Endodermal cell (in vitro differentiated cells): ENCODE measurements around the gene MAPT. TPM values are rescaled to one million over a fixed set of nuclear protein-coding genes. Genes with fewer than 3 reads are reported as not detected.

Source experiments
- DNase-seq: peaks from one replicate; pipeline ENCODE4 v3.0.0-alpha.2; 2017
- H3K27ac ChIP-seq: 2 replicates; pipeline ENCODE4 v1.5.1; 2013; ENCODE audit warnings: mild to moderate bottlenecking, low read depth, low read length, moderate library complexity
- H3K27me3 ChIP-seq: 2 replicates; pipeline ENCODE4 v1.6.1; 2013; ENCODE audit warnings: mild to moderate bottlenecking, low read length, moderate library complexity; ENCODE audit not compliant: insufficient read depth, control insufficient read depth, poor library complexity, severe bottlenecking
- H3K36me3 ChIP-seq: 2 replicates; pipeline ENCODE4 v1.7.0; 2013; ENCODE audit warnings: mild to moderate bottlenecking, low read length, moderate library complexity; ENCODE audit not compliant: control insufficient read depth, insufficient read depth
- H3K4me1 ChIP-seq: one replicate; pipeline ENCODE4 v1.7.0; 2013; ENCODE audit warnings: low read length; ENCODE audit not compliant: control insufficient read depth, insufficient read depth
- H3K4me3 ChIP-seq: 2 replicates; pipeline ENCODE4 v1.5.1; 2013; ENCODE audit warnings: mild to moderate bottlenecking, low read length, moderate library complexity
- H3K9ac ChIP-seq: 2 replicates; pipeline ENCODE4 v1.6.1; 2013; ENCODE audit warnings: mild to moderate bottlenecking, low read length, moderate library complexity; ENCODE audit not compliant: poor library complexity, severe bottlenecking; ENCODE audit errors: extremely low read depth
- H3K9me3 ChIP-seq: 2 replicates; pipeline ENCODE4 v1.6.1; 2013; ENCODE audit warnings: mild to moderate bottlenecking, low read length, moderate library complexity; ENCODE audit not compliant: control insufficient read depth
- H3K27ac Mint-ChIP-seq: 2 replicates; pipeline ENCODE4 v1.8.0; 2020; ENCODE audit warnings: mixed read lengths
- H3K27me3 Mint-ChIP-seq: 2 replicates; pipeline ENCODE4 v1.8.0; 2021; ENCODE audit warnings: mild to moderate bottlenecking, mixed read lengths; ENCODE audit not compliant: insufficient read depth
- H3K36me3 Mint-ChIP-seq: 2 replicates; pipeline ENCODE4 v1.8.0; 2020; ENCODE audit warnings: low read depth, mixed read lengths
- H3K4me1 Mint-ChIP-seq: 2 replicates; pipeline ENCODE4 v1.8.0; 2020; ENCODE audit warnings: mixed read lengths
- H3K4me3 Mint-ChIP-seq: 2 replicates; pipeline ENCODE4 v1.8.0; 2020; ENCODE audit warnings: mild to moderate bottlenecking, moderate library complexity, mixed read lengths
- H3K9me3 Mint-ChIP-seq: 2 replicates; pipeline ENCODE4 v1.8.0; 2020; ENCODE audit warnings: mild to moderate bottlenecking, mixed read lengths
- CTCF ChIP-seq: fragments of 200-600 bp; sonication (generic); conservative IDR thresholded peaks from 2 replicates; pipeline ENCODE4 v1.5.0; 2021; ENCODE audit warnings: antibody characterized with exemption, mild to moderate bottlenecking
- WGBS, 2 experiments: methylation state at CpG; one replicate each; pipeline versions ENCODE4 v1.1.5 to v1.1.7; 2013; ENCODE audit warnings: missing lambda C conversion rate in 2 of 2, mixed read lengths in 1 of 2; ENCODE audit not compliant: insufficient coverage in 1 of 2, insufficient read length in 1 of 2; 5-methylcytosine and 5-hydroxymethylcytosine counted together
- total RNA-seq, 2 donors: library from RNA; stranded (reverse); fragmentation: NEBNext Ultra II Directional in 1 of 2; extraction: Animal tissue kit (Norgen Biotek cat#: 25700) in 1 of 2; gene quantifications; 2 replicates in 1 of 2; 3 replicates in 1 of 2; pipeline ENCODE4 v1.2.1, GENCODE V29; 2021

MAPT gene
- total RNA-seq, 2 donors from 2014 or later: 0.69 to 0.73 TPM

- Histone ChIP-seq H3K4me3 (no peak overlapping the region), H3K4me1 (no peaks in the 10 kb centered on the region), H3K9ac (no peak overlapping the region), H3K27me3 (peaks cover 18% of the 10 kb centered on the region), H3K36me3 (no peaks in the 10 kb centered on the region), H3K9me3 (no peaks in the 10 kb centered on the region), H3K27ac (no peak overlapping the region)
- DNase-seq: no peak
- Mint-ChIP-seq H3K4me3 (no peak overlapping the region), H3K36me3 (no peaks in the 10 kb centered on the region), H3K27me3 (peaks cover 26% of the 10 kb centered on the region), H3K27ac (no peak overlapping the region), H3K4me1 (peaks cover 8% of the 10 kb centered on the region), H3K9me3 (no peaks in the 10 kb centered on the region)
- 94 to 99% methylated on average over 8 of the region's 8 CpGs for WGBS, 2 experiments
- no peak for TF ChIP-seq CTCF
Observed at GRCh38 chr17:45950888-45951287, 56.5 kb downstream of the MAPT start.

GRCh38 chr17:45951403-45951802 is 57.0 kb downstream of the MAPT start:
- H3K36me3 Mint-ChIP-seq: no peaks in the 10 kb centered on the region
- peak overlapping the region; percentile 44 for H3K27ac ChIP-seq
- WGBS, 2 experiments: 69 to 73% methylated on average over 4 to 8 of the region's 10 CpGs
- H3K9ac ChIP-seq: no peak overlapping the region
- H3K4me3 Mint-ChIP-seq: no peak overlapping the region
- H3K4me1 ChIP-seq: no peaks in the 10 kb centered on the region
- peaks cover 18% of the 10 kb centered on the region for H3K27me3 ChIP-seq
- H3K9me3 ChIP-seq: no peaks in the 10 kb centered on the region
- peaks cover 26% of the 10 kb centered on the region for H3K27me3 Mint-ChIP-seq
- peaks cover 8% of the 10 kb centered on the region for H3K4me1 Mint-ChIP-seq
- no peak for TF ChIP-seq CTCF
- H3K27ac Mint-ChIP-seq: no peak overlapping the region
- no peak overlapping the region for H3K4me3 ChIP-seq
- H3K36me3 ChIP-seq: no peaks in the 10 kb centered on the region
- no peaks in the 10 kb centered on the region for H3K9me3 Mint-ChIP-seq
- no peak for DNase-seq

- Histone ChIP-seq H3K36me3 (no peaks in the 10 kb centered on the region), H3K27me3 (peaks cover 18% of the 10 kb centered on the region), H3K27ac (no peak overlapping the region), H3K9ac (no peak overlapping the region), H3K4me1 (no peaks in the 10 kb centered on the region), H3K4me3 (no peak overlapping the region), H3K9me3 (no peaks in the 10 kb centered on the region)
- TF ChIP-seq CTCF: no peak
- no peaks in the 10 kb centered on the region for H3K36me3 Mint-ChIP-seq
- H3K4me1 Mint-ChIP-seq: peaks cover 8% of the 10 kb centered on the region
- WGBS, 2 experiments: 95 to 96% methylated on average over 5 to 6 of the region's 6 CpGs
- no peak for DNase-seq
- no peak overlapping the region for H3K27ac Mint-ChIP-seq
- peaks cover 26% of the 10 kb centered on the region for H3K27me3 Mint-ChIP-seq
- no peak overlapping the region for H3K4me3 Mint-ChIP-seq
- H3K9me3 Mint-ChIP-seq: no peaks in the 10 kb centered on the region
Observed at GRCh38 chr17:45951941-45952340, 57.6 kb downstream of the MAPT start.
